ENCODE measurements around the gene ZBP1. TPM values are rescaled to one million over a fixed set of nuclear protein-coding genes. Genes with fewer than 3 reads are reported as not detected.

ZBP1 gene
- total RNA-seq, 1 experiment from 2014 or later = not detected

GRCh38 chr20:57667924-57668782, 47.9 kb upstream of the ZBP1 start:
- no peak for ATAC-seq
- no peaks in the 10 kb centered on the region for H3K9me2 ChIP-seq (ENCODE audit: insufficient read depth)
- no peaks in the 10 kb centered on the region for H3K36me3 ChIP-seq (ENCODE audit: control insufficient read depth in 1 of 2, insufficient read depth in 2 of 2, low read length in 2 of 2)
- H3K9ac ChIP-seq (ENCODE audit: low read length) = no peak overlapping the region
- H3K27ac ChIP-seq (ENCODE audit: low read depth, low read length) = no peak overlapping the region
- ChIA-PET POLR2A (no interaction called here), RAD21 (ENCODE audit: low non-redundant PET in 1 of 2, low total read pairs in 2 of 2, uncharacterized antibody in 2 of 2, unreplicated experiment in 2 of 2) (no interaction called here), CTCF (no interaction called here)
- no peaks in the 10 kb centered on the region for H3K79me2 ChIP-seq (ENCODE audit: insufficient read depth, low read length)
- H3K4me3 ChIP-seq (replicated peaks in 1 of 2; ENCODE audit: low read depth in 1 of 2, low read length in 2 of 2) = no peak overlapping the region
- H3K9me3 ChIP-seq (ENCODE audit: control insufficient read depth in 1 of 2, insufficient read depth in 1 of 2, low read depth in 1 of 2, low read length in 2 of 2) = no peaks in the 10 kb centered on the region
- no peak for DNase-seq (ENCODE audit: low read depth, low spot score)
- no peak for TF ChIP-seq RAD21 (IDR thresholded peaks at IDR 0.05; ENCODE audit: low read depth)
- no peak for TF ChIP-seq SIN3A (IDR thresholded peaks at IDR 0.05; ENCODE audit: low read depth)
- no peak for TF ChIP-seq JUND (IDR thresholded peaks at IDR 0.05)
- no peak for TF ChIP-seq CEBPB (IDR thresholded peaks at IDR 0.05; ENCODE audit: low read depth)
- no peak for TF ChIP-seq SRF (IDR thresholded peaks at IDR 0.05; ENCODE audit: low read depth)
- no peak for TF ChIP-seq TCF7L2 (IDR thresholded peaks at IDR 0.05; ENCODE audit: borderline replicate concordance, extremely low read depth, insufficient read depth, insufficient read length)
- TF ChIP-seq FOSL1 (IDR thresholded peaks at IDR 0.05; ENCODE audit: low read depth) = no peak
- no peak for TF ChIP-seq ZNF274 (IDR thresholded peaks at IDR 0.05; ENCODE audit: low read depth, low read length)
- no peak for TF ChIP-seq ZBTB33 (IDR thresholded peaks at IDR 0.05; ENCODE audit: extremely low read depth, insufficient replicate concordance, low read length)
- no peak for TF ChIP-seq YY1 (IDR thresholded peaks at IDR 0.05; ENCODE audit: extremely low read depth, insufficient replicate concordance, low read depth, low read length)
- no peak for TF ChIP-seq POLR2AphosphoS5 (IDR thresholded peaks at IDR 0.05; ENCODE audit: low read depth, low read length)
- no peak for TF ChIP-seq MAX (IDR thresholded peaks at IDR 0.05)
- TF ChIP-seq EZH2 (IDR thresholded peaks at IDR 0.05) = no peak
- no peak for TF ChIP-seq EZH2phosphoT487 (IDR thresholded peaks at IDR 0.05; ENCODE audit: borderline replicate concordance)
- no peak for TF ChIP-seq EGR1 (IDR thresholded peaks at IDR 0.05; ENCODE audit: low read depth)
- TF ChIP-seq CTCF (IDR thresholded peaks at IDR 0.05 in 2 of 3, conservative IDR thresholded peaks at IDR 0.05 in 1 of 3; ENCODE audit: borderline replicate concordance in 1 of 3, insufficient read depth in 1 of 3, low read depth in 2 of 3, low read length in 2 of 3) = no peak
- no peak for TF ChIP-seq POLR2A (IDR thresholded peaks at IDR 0.05; ENCODE audit: borderline replicate concordance, extremely low read depth, insufficient read depth, insufficient read length)
- no peak for TF ChIP-seq SP1 (IDR thresholded peaks at IDR 0.05; ENCODE audit: low read depth)
- no peak for TF ChIP-seq REST (IDR thresholded peaks at IDR 0.05; ENCODE audit: low read depth)
- no peaks in the 10 kb centered on the region for H3K4me1 ChIP-seq (ENCODE audit: control insufficient read depth in 1 of 2, insufficient read depth in 2 of 2, low read length in 2 of 2)
- intact Hi-C loops (cut with micrococcal nuclease) = no loop called here
- H4K20me1 ChIP-seq (ENCODE audit: insufficient read depth) = no peaks in the 10 kb centered on the region
- no peak overlapping the region for H2AFZ ChIP-seq (ENCODE audit: low read depth, low read length, poor library complexity, severe bottlenecking)
- BruUV-seq (replicated peaks) = no TSS peak
- H3K27me3 ChIP-seq (ENCODE audit: insufficient read depth, low read length) = 0 out of 2 replicates have a peak, but pooled peaks cover 8% of the 10 kb centered on the region
- no peak overlapping the region for H3K4me2 ChIP-seq (ENCODE audit: low read length)

All from HCT116 (cell line).